HEK293 (cell line): ENCODE results near the gene RAD52.

Experiments used
- CTCF ChIA-PET: fragments of 350-600 bp; formaldehyde crosslinking; extraction: SDS; loops from one replicate; lab custom pipeline; 2021; ENCODE audit warnings: antibody characterized with exemption; lab: Yijun Ruan, JAX
- POLR2A ChIA-PET: fragments of 300-600 bp; formaldehyde crosslinking; extraction: SDS; loops from one replicate; lab custom pipeline; 2020; ENCODE audit warnings: antibody characterized with exemption, inconsistent platforms; lab: Yijun Ruan, JAX
- H3K27ac ChIP-seq: fragments of 200-500 bp; sonication (Bioruptor generic); 2 replicates; pipeline ENCODE4 v1.5.1; 2014; ENCODE audit warnings: low read depth, low read length, control low read depth, inconsistent platforms; ENCODE audit errors: extremely low read depth
- H3K36me3 ChIP-seq, 2 experiments: fragments of 200-500 bp in 1 of 2; sonication (Bioruptor generic) in 1 of 2; 1 replicate in 1 of 2; 2 replicates in 1 of 2; pipeline ENCODE4 v1.5.1; 2014 to 2017; ENCODE audit warnings: inconsistent platforms in 2 of 2, low read length in 2 of 2; ENCODE audit not compliant: control insufficient read depth in 2 of 2, insufficient read depth in 1 of 2
- H3K4me1 ChIP-seq: fragments of 200-500 bp; sonication (Bioruptor generic); 2 replicates; pipeline ENCODE4 v1.5.1; 2014; ENCODE audit warnings: mild to moderate bottlenecking, low read length, inconsistent platforms; ENCODE audit not compliant: control insufficient read depth, insufficient read depth
- H3K4me3 ChIP-seq: 2 replicates; pipeline ENCODE4 v1.5.1; 2011; ENCODE audit warnings: low read depth, mild to moderate bottlenecking, control low read depth, low read length, moderate library complexity
- H3K9me3 ChIP-seq: fragments of 200-500 bp; sonication (Bioruptor generic); 2 replicates; pipeline ENCODE4 v1.5.1; 2014; ENCODE audit warnings: low read depth, low read length, inconsistent platforms; ENCODE audit not compliant: control insufficient read depth, insufficient read depth
- GLIS1 ChIP-seq: fragments of 450-650 bp; formaldehyde crosslinking; IDR thresholded peaks from 2 replicates; pipeline ENCODE4 v1.5.1; 2016; ENCODE audit warnings: missing biosample characterization, missing genetic modification characterization
- HOXD13 ChIP-seq: sonication (generic); formaldehyde crosslinking; IDR thresholded peaks from 2 replicates; pipeline ENCODE4 v1.8.0; 2022; ENCODE audit warnings: missing genetic modification reagents, borderline replicate concordance
- ZBTB17 ChIP-seq: fragments of 450-650 bp; formaldehyde crosslinking; IDR thresholded peaks from 2 replicates; pipeline ENCODE4 v1.5.1; 2016; ENCODE audit warnings: missing biosample characterization, missing genetic modification characterization
- ZBTB48 ChIP-seq: fragments of 450-650 bp; formaldehyde crosslinking; IDR thresholded peaks from 2 replicates; pipeline ENCODE4 v1.5.1; 2016; ENCODE audit warnings: missing biosample characterization, missing genetic modification characterization
- ZFHX2 ChIP-seq: fragments of 450-650 bp; formaldehyde crosslinking; conservative IDR thresholded peaks from 2 replicates; pipeline ENCODE4 v1.5.1; 2016; ENCODE audit warnings: missing biosample characterization, missing genetic modification characterization
- ZNF121 ChIP-seq: fragments of 450-650 bp; formaldehyde crosslinking; IDR thresholded peaks from 2 replicates; pipeline ENCODE4 v1.5.1; 2016; ENCODE audit warnings: missing biosample characterization, missing genetic modification characterization
- ZNF132 ChIP-seq: fragments of 450-650 bp; formaldehyde crosslinking; IDR thresholded peaks from 2 replicates; pipeline ENCODE4 v1.5.1; 2017; ENCODE audit warnings: missing biosample characterization, missing genetic modification characterization, borderline replicate concordance
- ZNF133 ChIP-seq: fragments of 450-650 bp; formaldehyde crosslinking; IDR thresholded peaks from 2 replicates; pipeline ENCODE4 v1.5.1; 2016; ENCODE audit warnings: missing biosample characterization, missing genetic modification characterization
- ZNF16 ChIP-seq: fragments of 450-650 bp; formaldehyde crosslinking; IDR thresholded peaks from 2 replicates; pipeline ENCODE4 v1.5.1; 2016; ENCODE audit warnings: low read depth, missing biosample characterization, missing genetic modification characterization
- ZNF19 ChIP-seq: fragments of 450-650 bp; formaldehyde crosslinking; IDR thresholded peaks from 2 replicates; pipeline ENCODE4; 2016; ENCODE audit warnings: missing biosample characterization, missing genetic modification characterization, low read depth
- ZNF350 ChIP-seq: fragments of 450-650 bp; formaldehyde crosslinking; IDR thresholded peaks from 2 replicates; pipeline ENCODE4 v1.5.0; 2017; ENCODE audit warnings: missing biosample characterization, mild to moderate bottlenecking, missing genetic modification characterization
- ZNF48 ChIP-seq: fragments of 450-650 bp; formaldehyde crosslinking; IDR thresholded peaks from 2 replicates; pipeline ENCODE4 v1.5.1; 2016; ENCODE audit warnings: missing biosample characterization, missing genetic modification characterization
- ZNF529 ChIP-seq: fragments of 450-650 bp; formaldehyde crosslinking; IDR thresholded peaks from 2 replicates; pipeline ENCODE4 v1.5.1; 2017; ENCODE audit warnings: missing genetic modification characterization, missing biosample characterization; ENCODE audit not compliant: insufficient replicate concordance
- ZNF548 ChIP-seq: fragments of 450-650 bp; formaldehyde crosslinking; IDR thresholded peaks from 2 replicates; pipeline ENCODE4 v1.5.1; 2016; ENCODE audit warnings: missing biosample characterization, missing genetic modification characterization
- ZNF558 ChIP-seq: fragments of 450-650 bp; formaldehyde crosslinking; IDR thresholded peaks from 2 replicates; pipeline ENCODE4 v1.5.1; 2016; ENCODE audit warnings: missing biosample characterization, missing genetic modification characterization
- TF ChIP-seq, protein P1 (sequence below): fragments of 450-650 bp; formaldehyde crosslinking; IDR thresholded peaks from 2 replicates; pipeline ENCODE4 v1.5.1; 2016; ENCODE audit warnings: missing biosample characterization, missing genetic modification characterization
- TF ChIP-seq, protein P2 (sequence below): fragments of 450-650 bp; IDR thresholded peaks from 2 replicates; pipeline ENCODE4 v1.5.1; 2018; ENCODE audit warnings: missing biosample characterization, missing genetic modification characterization

The RAD52 gene

DNA sequence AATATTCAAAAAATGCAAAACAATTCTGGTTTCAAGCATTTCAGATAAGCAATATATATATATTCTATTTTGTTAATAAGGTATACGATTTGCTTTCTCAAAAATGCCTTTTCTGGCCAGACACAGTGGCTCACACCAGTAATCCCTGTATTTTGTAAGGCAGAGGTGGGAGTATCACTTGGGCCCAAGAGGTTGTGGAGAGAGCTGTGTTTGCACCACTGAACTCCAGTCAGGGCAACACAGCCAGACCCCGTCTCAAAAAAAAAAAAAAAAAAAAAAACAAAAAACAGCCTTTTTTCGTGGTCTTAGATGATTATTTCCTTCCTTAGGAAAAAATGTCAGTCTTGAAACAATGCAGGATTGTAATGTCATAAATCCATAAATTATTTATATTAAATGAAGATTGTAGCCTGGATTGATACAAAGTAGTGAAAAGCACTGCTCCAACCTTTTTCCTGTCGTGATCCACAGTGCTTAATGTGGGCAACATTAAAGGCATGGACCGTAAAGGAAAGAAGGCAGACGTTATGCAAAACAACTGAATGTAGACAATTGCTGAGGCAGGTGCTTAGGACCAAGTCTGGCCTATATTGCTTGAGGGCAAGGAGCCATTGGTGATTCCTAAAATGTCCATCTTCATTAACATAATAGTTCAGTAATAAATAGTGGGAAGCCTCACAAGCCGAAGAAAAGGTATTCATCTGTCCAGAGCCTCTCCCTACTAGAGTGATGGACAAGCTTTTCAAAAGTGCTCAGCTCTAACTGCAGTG lies 36.8 kb downstream of the RAD52 start:
- H3K9me3 ChIP-seq: no peaks in the 10 kb centered on the region
- no peaks in the 10 kb centered on the region for H3K4me1 ChIP-seq
- POLR2A ChIA-PET: no interaction called here
- no peak overlapping the region for H3K27ac ChIP-seq
- CTCF ChIA-PET: no interaction called here
- TF ChIP-seq ZNF132 (no peak), ZNF121 (tag by site-specific recombination) (peak; percentile 67), ZFHX2 (tag by site-specific recombination) (no peak), HOXD13 (CRISPR knock-in tag) (no peak)
- TF ChIP-seq, all 188 proteins: peak for 1
- peaks cover 42 to 96% of the 10 kb centered on the region in 2 experiments for H3K36me3 ChIP-seq
- no peak overlapping the region for H3K4me3 ChIP-seq

DNA sequence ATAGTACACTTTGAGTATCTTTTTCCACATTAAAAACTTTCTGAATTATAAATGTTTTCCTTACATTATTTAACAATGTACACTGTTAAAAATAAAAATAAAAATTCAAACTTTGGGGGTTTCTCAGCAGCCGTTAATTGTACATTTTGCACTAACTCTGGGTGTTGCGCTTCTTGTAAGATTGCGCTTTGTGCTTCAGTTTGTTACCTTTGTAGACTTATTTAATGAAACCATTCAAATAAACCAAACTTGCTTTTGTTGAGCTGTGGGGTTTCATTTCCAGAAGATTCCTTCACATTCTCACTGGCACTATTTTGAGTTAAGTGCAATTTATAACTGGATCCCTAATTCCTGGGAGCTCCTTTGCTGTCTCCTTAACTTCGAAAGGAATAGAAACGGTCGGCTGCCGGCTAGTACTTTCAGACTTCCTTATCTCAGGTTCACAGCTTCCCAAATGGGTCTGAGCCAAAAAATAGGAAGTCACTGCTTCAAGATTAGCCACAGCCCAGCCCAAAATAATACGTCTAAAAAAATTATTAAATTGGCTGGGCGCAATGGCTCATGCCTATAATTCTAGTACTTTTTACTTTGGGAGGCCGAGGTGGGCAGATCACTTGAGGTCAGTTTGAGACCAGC lies 38.2 kb downstream of the RAD52 start:
- TF ChIP-seq, protein P1, sequence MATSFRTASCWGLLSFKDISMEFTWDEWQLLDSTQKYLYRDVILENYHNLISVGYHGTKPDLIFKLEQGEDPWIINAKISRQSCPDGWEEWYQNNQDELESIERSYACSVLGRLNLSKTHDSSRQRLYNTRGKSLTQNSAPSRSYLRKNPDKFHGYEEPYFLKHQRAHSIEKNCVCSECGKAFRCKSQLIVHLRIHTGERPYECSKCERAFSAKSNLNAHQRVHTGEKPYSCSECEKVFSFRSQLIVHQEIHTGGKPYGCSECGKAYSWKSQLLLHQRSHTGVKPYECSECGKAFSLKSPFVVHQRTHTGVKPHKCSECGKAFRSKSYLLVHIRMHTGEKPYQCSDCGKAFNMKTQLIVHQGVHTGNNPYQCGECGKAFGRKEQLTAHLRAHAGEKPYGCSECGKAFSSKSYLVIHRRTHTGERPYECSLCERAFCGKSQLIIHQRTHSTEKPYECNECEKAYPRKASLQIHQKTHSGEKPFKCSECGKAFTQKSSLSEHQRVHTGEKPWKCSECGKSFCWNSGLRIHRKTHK: no peak
- ChIA-PET POLR2A (no interaction called here), CTCF (no interaction called here)
- Histone ChIP-seq H3K4me3 (no peak overlapping the region), H3K4me1 (no peaks in the 10 kb centered on the region), H3K9me3 (no peaks in the 10 kb centered on the region), H3K36me3 (peaks cover 52 to 95% of the 10 kb centered on the region in 2 experiments), H3K27ac (no peak overlapping the region)

DNA sequence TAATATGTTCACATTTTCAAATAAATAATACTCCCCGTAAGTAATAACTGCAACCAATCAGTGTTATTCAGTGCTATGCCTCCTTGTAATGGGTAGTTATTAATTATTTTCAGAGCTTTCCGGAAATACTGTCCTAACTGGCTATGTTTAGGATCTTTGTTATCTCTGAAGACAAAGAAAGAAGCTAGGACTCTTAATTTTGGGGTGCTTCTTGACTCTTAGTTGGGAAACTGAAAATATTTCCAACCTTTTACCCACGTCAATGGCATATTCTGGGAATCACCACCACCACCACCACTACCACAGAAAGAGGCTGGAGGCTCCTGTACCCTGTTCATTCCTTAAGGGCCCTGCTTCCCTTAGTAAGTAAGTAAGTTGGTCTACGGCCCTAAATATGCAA lies 39.1 kb downstream of the RAD52 start:
- peaks cover 48 to 96% of the 10 kb centered on the region in 2 experiments for H3K36me3 ChIP-seq
- H3K4me3 ChIP-seq: no peak overlapping the region
- no peak overlapping the region for H3K27ac ChIP-seq
- no peaks in the 10 kb centered on the region for H3K4me1 ChIP-seq
- no peak for TF ChIP-seq ZNF19
- no peak for TF ChIP-seq ZNF350
- no peak for TF ChIP-seq ZNF548 (tag by site-specific recombination)
- TF ChIP-seq GLIS1 (tag by site-specific recombination): no peak
- TF ChIP-seq ZBTB48 (tag by site-specific recombination): no peak
- CTCF ChIA-PET: interaction anchor here (1.0 kb wide), 1 partner anchor 340 kb away, joined by 3 read pairs; no protein-coding TSS in a partner anchor
- H3K9me3 ChIP-seq: no peaks in the 10 kb centered on the region
- POLR2A ChIA-PET: no interaction called here

DNA sequence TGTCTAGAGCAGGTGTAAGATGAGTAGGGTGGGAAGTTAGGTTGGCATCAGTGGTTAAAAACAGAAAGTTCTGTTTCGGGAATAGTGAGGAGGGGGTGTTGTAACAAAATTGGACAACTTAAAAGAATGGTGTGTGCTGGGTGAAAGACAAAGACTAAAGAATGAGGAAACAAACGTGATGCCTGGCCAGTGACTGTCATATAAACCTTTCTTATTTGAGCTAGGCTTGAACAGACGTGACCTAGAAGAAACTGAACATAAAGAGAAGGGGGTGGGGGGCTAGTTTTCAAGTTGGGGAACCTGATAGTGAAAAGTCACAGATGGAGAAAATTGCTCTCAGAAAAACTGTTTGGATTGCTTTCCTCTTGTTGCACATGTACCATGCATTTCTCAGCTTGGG lies 39.6 kb downstream of the RAD52 start:
- CTCF ChIA-PET: interaction anchor here (1.0 kb wide), 1 partner anchor 340 kb away, joined by 3 read pairs; no protein-coding TSS in a partner anchor
- Histone ChIP-seq H3K36me3 (peaks cover 45 to 96% of the 10 kb centered on the region in 2 experiments), H3K4me3 (no peak overlapping the region), H3K27ac (no peak overlapping the region), H3K9me3 (no peaks in the 10 kb centered on the region), H3K4me1 (no peaks in the 10 kb centered on the region)
- POLR2A ChIA-PET: no interaction called here
- TF ChIP-seq, protein P2, sequence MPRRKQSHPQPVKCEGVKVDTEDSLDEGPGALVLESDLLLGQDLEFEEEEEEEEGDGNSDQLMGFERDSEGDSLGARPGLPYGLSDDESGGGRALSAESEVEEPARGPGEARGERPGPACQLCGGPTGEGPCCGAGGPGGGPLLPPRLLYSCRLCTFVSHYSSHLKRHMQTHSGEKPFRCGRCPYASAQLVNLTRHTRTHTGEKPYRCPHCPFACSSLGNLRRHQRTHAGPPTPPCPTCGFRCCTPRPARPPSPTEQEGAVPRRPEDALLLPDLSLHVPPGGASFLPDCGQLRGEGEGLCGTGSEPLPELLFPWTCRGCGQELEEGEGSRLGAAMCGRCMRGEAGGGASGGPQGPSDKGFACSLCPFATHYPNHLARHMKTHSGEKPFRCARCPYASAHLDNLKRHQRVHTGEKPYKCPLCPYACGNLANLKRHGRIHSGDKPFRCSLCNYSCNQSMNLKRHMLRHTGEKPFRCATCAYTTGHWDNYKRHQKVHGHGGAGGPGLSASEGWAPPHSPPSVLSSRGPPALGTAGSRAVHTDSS (tag by site-specific recombination): no peak
- no peak for TF ChIP-seq ZNF558 (tag by site-specific recombination)
- no peak for TF ChIP-seq ZBTB17 (tag by site-specific recombination)
- no peak for TF ChIP-seq ZNF350
- no peak for TF ChIP-seq ZNF133 (tag by site-specific recombination)
- no peak for TF ChIP-seq ZNF16 (tag by site-specific recombination)
- no peak for TF ChIP-seq ZNF48 (tag by site-specific recombination)
- no peak for TF ChIP-seq ZNF529
